HFFc6 (cell line): ENCODE measurements around the gene LMAN2L. TPM values are rescaled to one million over a fixed set of nuclear protein-coding genes. Genes with fewer than 3 reads are reported as not detected.

ENCODE experiments used
- DNase-seq: peaks from one replicate; pipeline ENCODE4 v3.0.0-alpha.2; 2018
- H3K27ac Mint-ChIP-seq: 2 replicates; pipeline ENCODE4 v1.8.0; 2020; ENCODE audit warnings: mild to moderate bottlenecking, mixed read lengths
- H3K27me3 Mint-ChIP-seq: 2 replicates; pipeline ENCODE4 v1.8.0; 2021; ENCODE audit warnings: mild to moderate bottlenecking, moderate library complexity, mixed read lengths; ENCODE audit not compliant: insufficient read depth
- H3K36me3 Mint-ChIP-seq: 2 replicates; pipeline ENCODE4 v1.8.0; 2021; ENCODE audit warnings: low read depth, mixed read lengths
- H3K4me1 Mint-ChIP-seq: 2 replicates; pipeline ENCODE4 v1.8.0; 2020; ENCODE audit warnings: low read depth, mixed read lengths
- H3K4me3 Mint-ChIP-seq: 2 replicates; pipeline ENCODE4 v1.8.0; 2020; ENCODE audit warnings: mild to moderate bottlenecking, moderate library complexity, mixed read lengths
- H3K9me3 Mint-ChIP-seq: 2 replicates; pipeline ENCODE4 v1.8.0; 2020; ENCODE audit warnings: mild to moderate bottlenecking, mixed read lengths
- CTCF ChIP-seq: fragments of 200-600 bp; sonication (generic); IDR thresholded peaks from 2 replicates; pipeline ENCODE4 v1.5.0; 2021; ENCODE audit warnings: antibody characterized with exemption, mild to moderate bottlenecking
- total RNA-seq, 6 experiments: library from RNA; stranded (reverse); fragmentation: NEBNext Ultra II Directional; extraction: Animal tissue kit (Norgen Biotek cat#: 25700); gene quantifications; 2 replicates in 1 of 6; 3 replicates in 5 of 6; pipeline ENCODE4 v1.2.3, GENCODE V29; 2021

The LMAN2L gene
- total RNA-seq, 6 experiments from 2014 or later, result 24.3 to 27.7 (median 26.4) TPM

GRCh38 chr2:96757477-96757860, 17.6 kb upstream of the LMAN2L start:
- Mint-ChIP-seq H3K36me3 (no peaks in the 10 kb centered on the region), H3K4me3 (no peak overlapping the region), H3K27ac (no peak overlapping the region), H3K9me3 (no peaks in the 10 kb centered on the region), H3K27me3 (no peaks in the 10 kb centered on the region; the same call in 1 of the 2 replicates), H3K4me1 (peaks cover 26% of the 10 kb centered on the region)
- no peak for DNase-seq
- TF ChIP-seq CTCF, result no peak

- no peaks in the 10 kb centered on the region; the same call in 1 of the 2 replicates for H3K27me3 Mint-ChIP-seq
- H3K36me3 Mint-ChIP-seq, result no peaks in the 10 kb centered on the region
- DNase-seq, result no peak
- no peaks in the 10 kb centered on the region for H3K9me3 Mint-ChIP-seq
- peaks cover 20% of the 10 kb centered on the region for H3K4me1 Mint-ChIP-seq
- H3K4me3 Mint-ChIP-seq, result no peak overlapping the region
- TF ChIP-seq CTCF, result peak; percentile 7; the same call in 1 of the 2 replicates
- no peak overlapping the region for H3K27ac Mint-ChIP-seq
Observed at GRCh38 chr2:96756788-96757476, 17.1 kb upstream of the LMAN2L start.

- Mint-ChIP-seq H3K4me3 (no peak overlapping the region), H3K4me1 (no peaks in the 10 kb centered on the region; the same call in 1 of the 2 replicates), H3K27me3 (peaks cover 6% of the 10 kb centered on the region), H3K27ac (no peak overlapping the region), H3K9me3 (no peaks in the 10 kb centered on the region), H3K36me3 (no peaks in the 10 kb centered on the region)
- TF ChIP-seq CTCF, result no peak
- no peak for DNase-seq
Observed at GRCh38 chr2:96754317-96754716, 14.5 kb upstream of the LMAN2L start.

- Mint-ChIP-seq H3K9me3 (no peaks in the 10 kb centered on the region), H3K36me3 (no peaks in the 10 kb centered on the region), H3K27me3 (peaks cover 9% of the 10 kb centered on the region), H3K27ac (no peak overlapping the region), H3K4me3 (no peak overlapping the region), H3K4me1 (no peaks in the 10 kb centered on the region; the same call in 1 of the 2 replicates)
- DNase-seq, result no peak
- no peak for TF ChIP-seq CTCF
Observed at GRCh38 chr2:96753661-96754282, 13.9 kb upstream of the LMAN2L start.

GRCh38 chr2:96751800-96752199, 11.9 kb upstream of the LMAN2L start:
- Mint-ChIP-seq H3K4me3 (no peak overlapping the region), H3K4me1 (peaks cover 13% of the 10 kb centered on the region), H3K36me3 (no peaks in the 10 kb centered on the region), H3K27me3 (peaks cover 9% of the 10 kb centered on the region), H3K27ac (no peak overlapping the region), H3K9me3 (no peaks in the 10 kb centered on the region)
- no peak for DNase-seq
- TF ChIP-seq CTCF, result no peak
